ENCODE data around the gene GALR1.
"Not testable (repeated sequence)": the region's sequence is repeated elsewhere in the genome, so short reads cannot be mapped to it uniquely, and the experiment has no call there.

The GALR1 gene

GRCh38 chr18:77250926-77251729 is 1.5 kb downstream of the GALR1 start:
- DNase-seq, result no peak

GRCh38 chr18:77251730-77252050 is 2.0 kb downstream of the GALR1 start:
- DNase-seq, result no peak

GRCh38 chr18:77254711-77255405 is 5.2 kb downstream of the GALR1 start:
- DNase-seq, result no peak

DNA sequence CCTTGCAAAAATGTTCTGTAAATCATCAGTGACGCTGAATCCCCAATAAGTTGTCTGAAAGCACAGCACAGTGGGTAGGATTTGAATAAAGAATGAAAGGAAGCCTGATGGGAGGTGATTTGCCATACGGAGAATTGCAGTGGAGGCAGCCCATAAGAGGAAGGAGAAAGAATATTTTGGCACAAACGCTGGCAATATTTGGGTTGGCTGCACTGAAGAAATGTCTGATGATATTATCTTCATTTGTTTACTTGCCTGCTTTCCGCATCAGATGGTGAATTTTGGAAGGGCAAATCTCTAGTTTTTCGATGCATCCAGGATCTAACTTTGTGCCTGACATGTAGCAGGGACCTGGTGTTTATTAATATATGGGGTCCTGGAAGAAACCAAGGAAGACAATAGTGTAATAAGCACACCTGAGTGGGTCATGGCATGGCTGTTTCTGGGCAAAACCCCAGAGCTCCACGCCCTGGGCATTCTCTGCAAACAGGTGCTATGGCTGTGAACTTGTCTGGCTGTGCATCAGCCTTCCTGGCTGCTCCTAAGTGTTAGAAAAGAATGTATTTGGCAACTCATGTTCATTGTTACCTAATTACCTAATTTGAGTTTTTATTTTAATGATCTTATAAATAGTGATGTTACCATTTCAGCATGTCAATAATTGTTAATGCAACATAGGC is 5.9 kb downstream of the GALR1 start:
- DNase-seq, result no peak

DNA sequence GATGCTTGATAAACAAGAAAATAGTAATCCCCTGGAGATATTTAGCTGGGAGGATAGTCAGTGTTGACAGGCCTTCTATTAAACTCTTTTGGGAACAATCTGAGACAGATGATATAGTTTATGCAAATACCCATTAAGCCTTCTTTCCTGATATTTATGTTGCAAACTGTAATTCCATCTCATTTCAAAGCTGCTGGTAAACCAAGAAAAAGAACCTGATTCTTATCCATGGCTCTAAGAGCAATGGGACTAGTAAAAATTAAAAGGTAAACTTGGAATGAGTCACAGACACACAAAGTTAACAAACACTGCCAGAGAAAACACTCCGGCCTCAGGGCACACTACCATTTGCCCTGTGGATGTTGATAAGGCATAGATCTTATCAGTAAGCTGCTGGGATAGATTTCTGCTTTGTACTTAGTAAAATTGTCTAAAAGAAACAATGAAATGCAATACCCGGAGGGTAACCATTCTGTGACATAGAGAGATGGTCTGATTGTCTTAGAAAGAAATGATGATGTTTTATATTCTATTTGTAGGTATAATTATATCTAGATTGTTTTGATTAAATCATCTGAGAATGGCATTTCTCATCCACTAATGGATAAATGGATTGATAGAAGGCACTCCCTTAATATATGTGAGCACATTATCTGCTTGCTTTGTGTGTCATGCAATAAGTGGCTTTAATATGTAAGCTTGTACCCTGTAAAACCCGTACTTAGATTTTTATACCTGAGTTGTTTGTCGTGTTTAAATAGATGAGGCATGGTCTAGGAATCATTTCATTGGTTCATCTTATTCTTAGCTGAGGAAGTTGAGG is 13.2 kb downstream of the GALR1 start:
- no peak for DNase-seq

GRCh38 chr18:77263466-77263763 is 13.8 kb downstream of the GALR1 start:
- no peak for DNase-seq

- no peak for DNase-seq
Observed at GRCh38 chr18:77267969-77268368, 18.3 kb downstream of the GALR1 start.

- DNase-seq, result no peak
Observed at GRCh38 chr18:77268456-77268855, 18.8 kb downstream of the GALR1 start.

- no peak for DNase-seq
Observed at GRCh38 chr18:77271576-77272481, 22.2 kb downstream of the GALR1 start.

DNA sequence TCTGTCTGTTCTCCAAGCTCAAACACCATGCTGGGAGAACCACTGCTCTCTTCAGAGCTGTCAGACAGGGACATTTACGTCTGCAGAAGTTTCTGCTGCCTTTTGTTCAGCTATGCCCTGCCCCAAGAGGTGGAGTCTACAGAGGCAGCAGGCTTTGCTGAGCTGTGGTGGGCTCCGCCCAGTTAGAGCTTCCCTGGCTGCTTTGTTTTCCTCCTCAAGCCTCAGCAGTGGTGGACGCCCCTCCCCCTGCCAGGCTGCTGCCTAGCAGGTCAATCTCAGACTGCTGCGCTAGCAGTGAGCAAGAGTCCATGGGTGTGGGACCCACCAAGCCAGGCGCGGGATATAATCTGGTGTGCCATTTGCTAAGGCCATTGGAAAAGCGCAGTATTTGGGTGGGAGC is 41.2 kb downstream of the GALR1 start:
- not testable (repeated sequence) for DNase-seq

GRCh38 chr18:77298172-77298571 is 48.5 kb downstream of the GALR1 start:
- DNase-seq, result no peak

DNA sequence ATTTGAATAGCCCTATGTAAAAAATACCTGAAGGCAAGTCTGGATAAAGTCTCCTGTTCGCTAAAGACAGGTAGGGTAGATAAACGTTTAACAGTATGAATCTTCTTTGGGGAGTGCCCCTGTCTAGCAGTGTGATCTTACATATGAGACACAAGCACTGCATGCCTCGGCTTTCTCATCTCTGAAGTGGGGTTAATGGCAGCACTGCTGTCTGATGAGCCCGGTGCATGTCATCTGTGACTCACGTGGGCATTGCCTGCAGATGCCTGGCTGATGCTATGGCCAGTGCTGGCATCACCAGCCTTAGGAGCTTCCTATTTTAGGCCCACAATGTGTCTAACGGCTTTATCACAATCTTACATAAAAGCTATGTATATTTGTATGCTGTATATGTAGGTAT is 50.1 kb downstream of the GALR1 start:
- no peak for DNase-seq

DNA sequence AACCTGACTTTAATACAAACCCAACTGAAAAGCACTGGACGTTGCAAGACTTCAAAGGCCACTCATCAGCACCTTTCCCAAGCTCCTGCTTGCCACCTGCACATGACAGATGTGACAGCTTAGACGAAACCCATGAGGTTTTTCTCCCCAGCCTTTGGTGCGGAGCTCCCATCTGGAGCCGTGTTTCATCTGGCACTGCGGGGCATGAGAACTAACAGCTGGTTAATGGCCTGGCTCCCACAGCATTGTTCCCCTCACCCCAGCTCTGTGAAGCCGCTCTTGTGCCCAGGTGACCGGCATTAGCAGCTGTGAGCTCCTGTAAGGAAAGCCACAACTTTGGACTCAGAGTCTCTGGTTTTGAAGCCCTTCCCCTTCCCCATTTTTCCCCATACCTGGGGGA is 50.9 kb downstream of the GALR1 start:
- DNase-seq, result no peak

DNA sequence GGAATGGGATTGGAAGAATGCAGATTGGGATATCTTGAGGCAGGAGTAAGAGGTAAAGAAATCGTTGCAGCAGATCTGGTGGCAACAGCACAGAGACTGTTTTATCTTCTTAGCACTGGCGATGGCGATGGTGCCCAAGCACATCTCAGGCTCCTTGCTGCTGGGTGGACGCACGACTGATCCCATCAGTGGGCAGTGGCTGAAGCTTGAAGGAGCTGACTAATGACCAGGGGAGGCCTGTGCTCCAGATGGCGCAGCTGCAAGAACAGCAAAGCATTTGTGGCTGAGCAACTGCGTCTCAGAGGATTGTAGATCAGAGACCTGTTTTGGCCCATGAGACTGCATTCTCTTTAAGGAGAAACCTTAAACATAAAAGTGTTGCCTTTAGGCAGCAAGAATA is 54.6 kb downstream of the GALR1 start:
- DNase-seq, result no peak

DNA sequence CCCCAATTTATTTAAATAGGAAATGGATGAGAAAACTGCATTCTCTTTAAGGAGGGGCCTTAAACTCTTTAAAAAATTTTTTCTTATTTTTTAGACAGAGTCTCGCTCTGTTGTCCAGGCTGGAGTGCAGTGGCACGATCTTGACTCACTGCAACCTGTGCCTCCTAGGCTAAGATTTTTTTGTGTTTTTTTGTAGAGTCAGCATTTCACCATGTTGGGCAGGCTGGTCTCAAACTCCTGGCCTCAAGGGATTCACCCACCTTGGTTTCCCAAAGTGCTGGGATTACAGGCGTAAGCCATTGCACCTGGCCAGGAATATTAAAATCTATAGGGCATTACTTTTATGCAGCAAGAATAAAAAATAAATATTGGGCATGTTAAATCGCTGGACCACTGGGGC is 56.0 kb downstream of the GALR1 start:
- no peak for DNase-seq

DNA sequence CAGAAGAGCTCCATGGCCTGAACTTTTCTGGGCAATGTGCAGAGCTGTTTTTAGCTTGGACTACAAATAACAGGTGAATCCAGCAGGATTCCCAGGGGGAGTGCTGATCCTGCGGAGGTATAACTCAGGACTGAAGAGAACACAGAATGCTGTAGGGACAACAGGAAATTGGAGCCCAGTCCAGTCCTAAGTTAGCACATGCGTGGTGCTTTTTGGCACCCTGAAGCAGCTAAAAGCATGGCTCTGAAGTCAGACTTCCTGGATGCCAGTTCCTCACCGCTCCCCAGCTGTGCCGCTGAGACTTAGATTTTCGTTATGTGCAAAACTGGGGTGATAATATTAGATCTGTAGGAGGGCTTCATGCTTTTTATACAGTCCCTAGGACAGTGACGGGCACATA is 58.6 kb downstream of the GALR1 start:
- DNase-seq, result no peak

DNA sequence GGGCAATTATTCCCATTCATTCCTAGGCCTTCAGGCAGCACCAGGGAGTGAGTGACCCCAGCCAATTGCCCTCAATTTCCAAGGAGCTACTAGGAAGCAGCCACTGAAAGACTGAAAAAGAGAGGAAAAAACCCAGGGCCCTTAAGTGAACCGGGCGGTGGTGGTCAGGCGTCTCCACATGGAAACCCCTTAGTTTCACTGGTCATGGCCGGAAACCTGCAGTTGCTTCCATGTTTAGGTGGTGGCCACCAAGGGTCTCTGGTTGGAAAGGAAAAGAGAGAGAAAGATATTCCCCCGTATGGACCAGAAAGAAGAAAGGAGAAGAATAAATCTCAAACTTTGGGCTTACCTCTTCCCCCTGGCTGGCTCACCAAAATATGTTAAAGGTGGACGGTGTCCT is 64.9 kb downstream of the GALR1 start:
- DNase-seq, result no peak

- no peak for DNase-seq
Observed at GRCh38 chr18:77314952-77315351, 65.3 kb downstream of the GALR1 start.

GRCh38 chr18:77316008-77316407 is 66.4 kb downstream of the GALR1 start:
- DNase-seq, result no peak

DNA sequence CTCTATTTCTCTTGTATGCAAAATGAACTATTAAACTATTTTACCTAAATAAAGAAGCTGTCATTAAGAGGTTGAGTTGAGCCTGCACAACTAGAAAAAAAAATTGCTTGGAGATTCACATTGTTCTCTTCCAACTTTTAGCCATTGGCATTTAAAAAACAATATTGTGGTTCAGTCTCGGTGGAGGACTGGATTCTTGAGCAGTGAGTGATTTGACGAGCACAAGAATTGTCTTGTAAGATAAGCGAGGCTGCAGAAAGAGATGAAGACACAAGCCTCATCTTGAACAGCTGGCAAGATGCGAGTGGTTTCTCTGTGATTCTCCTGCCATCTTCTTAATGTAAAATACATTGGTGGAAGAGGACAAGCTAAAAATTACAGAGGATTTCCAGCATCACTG is 67.0 kb downstream of the GALR1 start:
- no peak for DNase-seq

GRCh38 chr18:77320971-77321559 is 71.4 kb downstream of the GALR1 start:
- DNase-seq, result no peak

All from NCI-H526 treated with DMSO at 0.1 percent for 48 hours (cell line).